ENCODE data around the gene SECISBP2L.

Gene SECISBP2L

GRCh38 chr15:49060710-49061495 lies 14.7 kb upstream of the SECISBP2L start:
- Histone ChIP-seq H3K27me3 (ENCODE audit: low read depth, low read length) (no peaks in the 10 kb centered on the region), H3K9ac (ENCODE audit: low read length) (no peak overlapping the region), H3K9me3 (ENCODE audit: insufficient read depth, low read length) (no peaks in the 10 kb centered on the region), H3K4me1 (ENCODE audit: low read length) (no peaks in the 10 kb centered on the region), H3K79me2 (ENCODE audit: low read length) (no peaks in the 10 kb centered on the region), H4K20me1 (ENCODE audit: insufficient read depth, low read length) (no peaks in the 10 kb centered on the region), H3K36me3 (replicated peaks; ENCODE audit: low read depth, low read length) (no peaks in the 10 kb centered on the region), H3K4me2 (ENCODE audit: low read length) (no peak overlapping the region), H2AFZ (ENCODE audit: low read depth, low read length) (no peak overlapping the region), H3K4me3 (ENCODE audit: low read length) (no peak overlapping the region), H3K27ac (ENCODE audit: low read length) (no peak overlapping the region)
- TF ChIP-seq EZH2phosphoT487 (IDR thresholded peaks at IDR 0.05; ENCODE audit: low read depth): no peak
- no peak for TF ChIP-seq CTCF (IDR thresholded peaks at IDR 0.05; ENCODE audit: low read depth, low read length)

GRCh38 chr15:49059491-49059890 lies 13.2 kb upstream of the SECISBP2L start:
- Histone ChIP-seq H3K4me2 (ENCODE audit: low read length) (no peak overlapping the region), H4K20me1 (ENCODE audit: insufficient read depth, low read length) (no peaks in the 10 kb centered on the region), H3K9me3 (ENCODE audit: insufficient read depth, low read length) (no peaks in the 10 kb centered on the region), H3K27ac (ENCODE audit: low read length) (no peak overlapping the region), H3K27me3 (ENCODE audit: low read depth, low read length) (no peaks in the 10 kb centered on the region), H3K9ac (ENCODE audit: low read length) (no peak overlapping the region), H2AFZ (ENCODE audit: low read depth, low read length) (no peak overlapping the region), H3K4me3 (ENCODE audit: low read length) (no peak overlapping the region), H3K79me2 (ENCODE audit: low read length) (no peaks in the 10 kb centered on the region), H3K4me1 (ENCODE audit: low read length) (no peaks in the 10 kb centered on the region), H3K36me3 (replicated peaks; ENCODE audit: low read depth, low read length) (no peaks in the 10 kb centered on the region)
- TF ChIP-seq EZH2phosphoT487 (IDR thresholded peaks at IDR 0.05; ENCODE audit: low read depth) (no peak), CTCF (IDR thresholded peaks at IDR 0.05; ENCODE audit: low read depth, low read length) (no peak)

- Histone ChIP-seq H3K9ac (ENCODE audit: low read length) (no peak overlapping the region), H3K4me1 (ENCODE audit: low read length) (no peaks in the 10 kb centered on the region), H3K79me2 (ENCODE audit: low read length) (no peaks in the 10 kb centered on the region), H3K4me2 (ENCODE audit: low read length) (no peak overlapping the region), H3K36me3 (replicated peaks; ENCODE audit: low read depth, low read length) (no peaks in the 10 kb centered on the region), H2AFZ (ENCODE audit: low read depth, low read length) (no peak overlapping the region), H3K9me3 (ENCODE audit: insufficient read depth, low read length) (no peaks in the 10 kb centered on the region), H3K27ac (ENCODE audit: low read length) (no peak overlapping the region), H4K20me1 (ENCODE audit: insufficient read depth, low read length) (no peaks in the 10 kb centered on the region), H3K4me3 (ENCODE audit: low read length) (no peak overlapping the region), H3K27me3 (ENCODE audit: low read depth, low read length) (no peaks in the 10 kb centered on the region)
- TF ChIP-seq EZH2phosphoT487 (IDR thresholded peaks at IDR 0.05; ENCODE audit: low read depth) (no peak), CTCF (IDR thresholded peaks at IDR 0.05; ENCODE audit: low read depth, low read length) (no peak)
Measured at GRCh38 chr15:49058559-49058958, 12.3 kb upstream of the SECISBP2L start.

- H3K27ac ChIP-seq (ENCODE audit: low read length): no peak overlapping the region
- H3K27me3 ChIP-seq (ENCODE audit: low read depth, low read length): no peaks in the 10 kb centered on the region
- H3K4me2 ChIP-seq (ENCODE audit: low read length): no peak overlapping the region
- H3K79me2 ChIP-seq (ENCODE audit: low read length): no peaks in the 10 kb centered on the region
- no peaks in the 10 kb centered on the region for H3K9me3 ChIP-seq (ENCODE audit: insufficient read depth, low read length)
- H3K36me3 ChIP-seq (replicated peaks; ENCODE audit: low read depth, low read length): no peaks in the 10 kb centered on the region
- H3K9ac ChIP-seq (ENCODE audit: low read length): no peak overlapping the region
- no peaks in the 10 kb centered on the region for H3K4me1 ChIP-seq (ENCODE audit: low read length)
- H3K4me3 ChIP-seq (ENCODE audit: low read length): no peak overlapping the region
- no peak overlapping the region for H2AFZ ChIP-seq (ENCODE audit: low read depth, low read length)
- H4K20me1 ChIP-seq (ENCODE audit: insufficient read depth, low read length): no peaks in the 10 kb centered on the region
- TF ChIP-seq CTCF (IDR thresholded peaks at IDR 0.05; ENCODE audit: low read depth, low read length) (no peak), EZH2phosphoT487 (IDR thresholded peaks at IDR 0.05; ENCODE audit: low read depth) (no peak)
Measured at GRCh38 chr15:49055630-49056029, 9.4 kb upstream of the SECISBP2L start.

All from OCI-LY3 (cell line).